GM18508 (cell line): ENCODE data around the gene COL23A1.
"Not testable (repeated sequence)": the region's sequence is repeated elsewhere in the genome, so short reads cannot be mapped to it uniquely, and the experiment has no call there.

ENCODE experiments used
- ATAC-seq: cut with Tn5 transposase; IDR thresholded peaks from one replicate; pipeline ENCODE4 v1.9.1; 2021; ENCODE audit warnings: moderate number of reproducible peaks; ENCODE audit not compliant: insufficient read depth, unreplicated experiment

The COL23A1 gene

GRCh38 chr5:178589180-178590140, 733 bp downstream of the COL23A1 start:
- no peak for ATAC-seq

GRCh38 chr5:178588769-178589168, 1.4 kb downstream of the COL23A1 start:
- ATAC-seq: no peak

DNA sequence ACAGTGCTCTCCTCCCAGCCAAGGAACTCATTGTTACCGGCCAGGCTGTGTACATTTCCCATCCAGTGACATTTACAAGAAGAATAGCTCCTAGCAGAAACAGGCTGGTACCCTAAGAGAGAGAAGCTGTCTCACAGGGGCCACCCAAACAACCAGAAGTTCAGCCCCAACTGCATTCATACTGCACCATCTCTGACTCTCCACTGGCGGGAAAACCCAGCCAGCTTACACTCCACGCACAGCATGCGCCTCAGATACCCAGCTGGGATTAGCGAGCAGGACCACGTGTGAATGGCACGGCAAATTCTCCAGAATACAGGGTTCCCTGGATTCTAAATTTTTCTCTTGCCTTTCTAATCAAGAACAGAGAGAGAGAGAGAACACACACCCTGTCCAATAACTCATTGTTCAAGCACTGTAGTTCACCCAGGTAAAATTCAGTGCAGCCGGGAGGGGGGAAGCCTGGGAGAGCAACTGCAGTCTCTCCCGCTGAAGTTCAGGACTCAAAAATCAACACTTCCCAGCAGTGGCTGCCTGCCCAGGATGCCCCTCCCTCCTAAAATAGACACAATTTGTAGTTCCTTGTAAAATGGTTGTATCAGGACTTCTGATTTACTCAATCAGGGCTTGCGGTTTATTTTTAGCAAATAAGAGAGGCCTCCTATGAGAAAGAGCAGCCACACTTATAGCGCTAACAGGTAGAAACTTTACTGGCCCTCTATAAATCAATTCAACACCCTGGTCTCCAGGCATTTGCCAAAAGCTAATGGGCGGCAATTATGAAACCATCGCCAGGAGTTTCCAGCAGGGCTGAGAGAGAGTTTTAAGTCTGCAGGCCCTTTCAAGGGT, 2.2 kb downstream of the COL23A1 start:
- ATAC-seq: no peak

GRCh38 chr5:178586396-178586795, 3.8 kb downstream of the COL23A1 start:
- ATAC-seq: no peak

DNA sequence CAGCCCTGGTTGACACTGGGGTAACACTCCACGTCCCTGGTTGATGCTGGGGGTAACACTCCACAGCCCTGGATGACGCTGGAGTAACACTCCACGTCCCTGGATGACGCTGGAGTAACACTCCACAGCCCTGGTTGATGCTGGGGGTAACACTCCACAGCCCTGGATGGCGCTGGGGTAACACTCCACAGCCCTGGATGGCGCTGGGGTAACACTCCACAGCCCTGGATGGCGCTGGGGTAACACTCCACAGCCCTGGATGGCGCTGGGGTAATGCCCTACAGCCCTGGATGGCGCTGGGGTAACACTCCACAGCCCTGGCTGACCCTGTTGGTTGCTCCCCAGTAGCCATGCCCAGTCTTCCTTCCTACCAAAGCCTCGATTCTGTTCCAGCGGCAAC, 4.8 kb downstream of the COL23A1 start:
- ATAC-seq: not testable (repeated sequence)

GRCh38 chr5:178583279-178583678, 6.9 kb downstream of the COL23A1 start:
- no peak for ATAC-seq

GRCh38 chr5:178582291-178582690, 7.9 kb downstream of the COL23A1 start:
- no peak for ATAC-seq

DNA sequence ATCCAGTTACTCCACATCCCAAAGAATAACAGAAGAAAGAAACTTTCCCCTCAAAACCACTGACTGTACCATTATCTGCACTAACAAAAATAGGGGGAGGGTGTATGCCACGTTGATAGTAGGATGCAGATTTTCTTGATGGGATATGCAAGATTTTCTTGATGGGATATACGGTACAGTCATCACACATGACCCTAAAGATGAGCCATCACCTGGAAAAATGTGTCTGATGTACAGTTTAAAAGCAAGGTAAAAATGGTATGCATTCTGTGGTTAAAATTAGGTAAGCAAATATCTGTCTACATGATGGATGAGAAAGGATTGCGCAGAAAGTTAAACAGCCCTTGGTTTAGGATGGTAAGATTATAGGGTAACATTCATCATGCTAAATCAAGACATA, 8.6 kb downstream of the COL23A1 start:
- no peak for ATAC-seq

DNA sequence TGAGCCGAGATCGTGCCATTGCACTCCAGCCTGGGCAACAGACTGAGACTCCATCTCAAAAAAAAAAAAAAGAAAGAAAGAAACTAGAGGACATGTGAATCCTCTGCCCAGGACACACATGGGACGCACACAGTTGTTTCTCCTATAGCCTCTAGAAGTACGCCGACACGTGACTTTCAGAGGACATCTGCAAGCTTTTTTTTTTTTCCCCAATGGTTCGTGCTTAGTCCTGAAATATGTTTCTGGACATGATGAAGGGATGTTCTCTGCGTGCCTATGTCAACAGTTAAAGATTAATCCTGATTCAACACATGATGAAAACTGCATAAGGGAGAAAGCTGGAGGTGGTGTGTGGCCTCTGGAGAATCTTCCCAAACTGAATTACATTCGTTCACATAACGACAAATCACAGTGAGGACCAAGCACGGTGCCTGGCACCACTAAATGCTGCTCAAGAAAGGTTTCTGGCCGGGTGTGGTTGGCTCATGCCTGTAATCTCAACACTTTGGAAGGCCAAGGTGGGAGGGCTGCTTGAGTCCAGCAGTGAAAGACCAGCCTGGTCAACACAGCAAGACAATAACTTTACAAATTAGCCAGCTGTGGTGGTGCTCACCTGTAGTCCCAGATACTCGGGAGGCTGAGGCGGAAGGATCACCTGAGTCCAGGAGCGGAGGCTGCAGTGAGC, 9.8 kb downstream of the COL23A1 start:
- ATAC-seq: no peak

- no peak for ATAC-seq
These were observed 12.2 kb downstream of the COL23A1 start for GRCh38 chr5:178577944-178578343.

DNA sequence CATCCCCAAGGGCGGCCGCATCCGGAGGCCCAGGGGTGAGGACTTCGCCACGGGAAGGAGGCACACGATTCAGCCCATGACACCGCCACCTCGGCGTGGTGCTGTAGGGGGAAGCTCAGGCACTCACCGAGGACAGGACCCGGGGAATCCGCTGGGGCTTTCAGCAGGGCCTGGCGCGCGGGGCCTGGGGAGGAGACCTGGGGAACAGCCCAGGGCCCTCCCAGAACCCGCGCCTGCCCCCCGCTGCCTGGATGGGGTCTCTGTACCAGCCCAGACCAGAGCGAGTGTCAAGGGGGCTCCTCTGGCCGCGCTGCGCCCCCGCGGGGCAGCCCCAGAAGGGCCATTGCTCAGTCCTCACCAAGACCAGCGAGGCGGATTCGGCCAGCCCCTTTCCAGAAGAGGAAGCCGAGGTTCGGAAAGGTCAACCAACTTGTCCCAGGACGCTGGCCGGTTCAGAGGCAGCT, 12.8 kb downstream of the COL23A1 start:
- no peak for ATAC-seq

- ATAC-seq: no peak
These were observed 13.4 kb downstream of the COL23A1 start for GRCh38 chr5:178576591-178577351.

DNA sequence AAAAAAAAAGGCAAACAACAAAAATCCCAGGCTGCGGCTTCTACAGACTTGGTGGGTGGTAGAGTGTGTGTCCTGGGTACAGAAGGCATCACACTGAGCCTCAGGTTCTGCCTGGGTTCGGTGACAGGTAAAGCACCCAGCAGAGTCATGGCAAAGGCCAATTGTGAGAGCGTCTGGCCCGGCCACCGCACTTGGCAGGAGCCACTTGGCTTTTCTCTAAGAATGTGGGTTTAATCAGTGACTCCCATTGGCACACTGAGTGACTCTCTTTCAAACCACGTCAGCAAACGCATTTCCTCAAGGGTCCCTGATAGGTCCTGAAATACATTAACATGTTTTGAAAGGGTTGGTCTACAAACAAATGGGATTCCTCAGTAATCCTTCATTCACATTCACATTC, 17.0 kb downstream of the COL23A1 start:
- no peak for ATAC-seq

DNA sequence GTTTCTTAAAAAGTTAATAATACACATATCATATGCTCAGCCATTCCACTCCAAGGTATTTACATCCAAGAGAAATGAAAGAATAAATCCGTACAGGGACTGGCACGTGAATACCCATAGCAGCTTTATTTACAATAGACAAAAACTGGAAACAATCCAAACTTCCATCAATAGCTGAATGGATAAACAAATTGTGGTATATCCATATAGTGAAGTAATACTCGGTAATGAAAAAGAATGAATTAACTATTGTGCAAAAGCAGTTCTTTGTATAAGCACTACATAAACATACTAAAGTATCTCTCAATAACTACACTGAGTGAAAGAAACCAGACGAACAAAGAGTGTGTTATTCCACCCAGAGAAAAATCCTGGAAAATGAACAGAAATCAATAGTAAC, 17.6 kb downstream of the COL23A1 start:
- no peak for ATAC-seq

- ATAC-seq: no peak
These were observed 20.7 kb downstream of the COL23A1 start for GRCh38 chr5:178569485-178569884.

- ATAC-seq: no peak
These were observed 25.2 kb downstream of the COL23A1 start for GRCh38 chr5:178564811-178565550.

- no peak for ATAC-seq
These were observed 25.8 kb downstream of the COL23A1 start for GRCh38 chr5:178564397-178564796.

- ATAC-seq: no peak
These were observed 26.6 kb downstream of the COL23A1 start for GRCh38 chr5:178563621-178564020.

DNA sequence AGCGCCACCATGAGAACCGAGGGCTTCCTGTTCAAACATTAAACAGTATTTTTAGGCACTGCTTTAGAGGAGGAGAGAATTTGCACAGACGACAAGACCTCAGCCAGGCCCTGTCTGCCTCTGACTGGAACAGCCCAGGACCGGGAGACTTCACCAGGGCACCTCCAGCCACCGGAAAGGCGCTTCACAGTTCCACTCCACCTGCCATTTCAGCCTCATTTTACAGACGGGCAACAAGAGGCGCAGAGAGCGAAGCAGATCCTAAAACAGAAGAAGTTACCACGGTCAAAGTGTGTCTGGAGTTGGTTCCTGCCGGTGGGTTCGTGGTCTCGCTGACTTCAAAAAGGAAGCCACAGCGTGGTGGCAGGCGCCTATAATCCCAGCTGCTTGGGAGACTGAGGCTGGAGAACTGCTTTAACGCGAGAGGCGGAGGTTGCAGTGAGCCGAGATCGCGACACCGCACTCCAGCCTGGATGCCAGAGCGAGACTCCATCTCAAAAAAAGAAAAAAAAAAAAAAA, 28.4 kb downstream of the COL23A1 start:
- ATAC-seq: no peak
